ENCODE measurements around the gene CST9.

Gene CST9

GRCh38 chr20:23631226-23631822 is 25.6 kb upstream of the CST9 start:
- DNase-seq = no peak
- H3K9me3 ChIP-seq (ENCODE audit: control insufficient read depth, low read length) = no peaks in the 10 kb centered on the region
- no peak overlapping the region for H3K4me3 ChIP-seq (ENCODE audit: insufficient read depth, low read depth, low read length, poor library complexity, severe bottlenecking)
- no peaks in the 10 kb centered on the region for H3K36me3 ChIP-seq (ENCODE audit: control insufficient read depth, insufficient read depth, low read length)
- no peaks in the 10 kb centered on the region for H3K4me1 ChIP-seq (ENCODE audit: control insufficient read depth, insufficient read depth, low read length, poor library complexity, severe bottlenecking)
- H3K27ac ChIP-seq (ENCODE audit: insufficient read depth, low read length, poor library complexity, severe bottlenecking) = no peak overlapping the region
- H3K27me3 ChIP-seq (replicated peaks; ENCODE audit: control insufficient read depth, insufficient read depth, low read length, poor library complexity, severe bottlenecking) = no peaks in the 10 kb centered on the region

- no peaks in the 10 kb centered on the region for H3K36me3 ChIP-seq (ENCODE audit: control insufficient read depth, insufficient read depth, low read length)
- no peak for DNase-seq
- no peak overlapping the region for H3K4me3 ChIP-seq (ENCODE audit: insufficient read depth, low read depth, low read length, poor library complexity, severe bottlenecking)
- no peaks in the 10 kb centered on the region for H3K27me3 ChIP-seq (replicated peaks; ENCODE audit: control insufficient read depth, insufficient read depth, low read length, poor library complexity, severe bottlenecking)
- no peak overlapping the region for H3K27ac ChIP-seq (ENCODE audit: insufficient read depth, low read length, poor library complexity, severe bottlenecking)
- no peaks in the 10 kb centered on the region for H3K4me1 ChIP-seq (ENCODE audit: control insufficient read depth, insufficient read depth, low read length, poor library complexity, severe bottlenecking)
- no peaks in the 10 kb centered on the region for H3K9me3 ChIP-seq (ENCODE audit: control insufficient read depth, low read length)
Observed at GRCh38 chr20:23630392-23630849, 24.7 kb upstream of the CST9 start.

- Histone ChIP-seq H3K27me3 (replicated peaks; ENCODE audit: control insufficient read depth, insufficient read depth, low read length, poor library complexity, severe bottlenecking) (no peaks in the 10 kb centered on the region), H3K4me1 (ENCODE audit: control insufficient read depth, insufficient read depth, low read length, poor library complexity, severe bottlenecking) (no peaks in the 10 kb centered on the region), H3K27ac (ENCODE audit: insufficient read depth, low read length, poor library complexity, severe bottlenecking) (no peak overlapping the region), H3K4me3 (ENCODE audit: insufficient read depth, low read depth, low read length, poor library complexity, severe bottlenecking) (no peak overlapping the region), H3K9me3 (ENCODE audit: control insufficient read depth, low read length) (no peaks in the 10 kb centered on the region), H3K36me3 (ENCODE audit: control insufficient read depth, insufficient read depth, low read length) (no peaks in the 10 kb centered on the region)
- no peak for DNase-seq
Observed at GRCh38 chr20:23629542-23630391, 24.1 kb upstream of the CST9 start.

DNA sequence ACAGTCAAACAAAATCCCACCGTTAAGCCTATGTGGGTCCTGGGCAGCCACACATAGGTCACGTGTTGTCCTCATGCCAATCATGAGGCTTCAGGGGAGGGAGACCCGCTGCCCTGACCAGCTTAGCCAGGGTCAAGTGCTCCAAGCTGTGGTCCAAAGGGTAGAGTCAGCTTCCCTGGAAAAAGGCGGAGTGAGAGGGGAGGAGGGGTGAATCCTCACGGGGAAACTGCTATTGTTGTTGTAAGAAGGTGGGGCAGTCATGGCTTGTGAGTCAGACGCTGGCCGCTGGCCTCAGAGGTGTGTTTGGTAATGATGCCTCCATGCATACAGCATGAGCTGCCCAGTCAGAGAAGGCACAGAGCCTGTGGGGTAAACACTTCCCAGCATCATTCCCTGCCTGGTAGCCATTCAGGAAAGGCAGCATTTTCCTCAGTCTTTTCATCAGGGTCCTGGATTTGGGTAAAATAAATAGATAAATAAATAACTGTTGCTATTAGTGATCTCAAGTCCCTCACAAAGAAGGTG is 23.4 kb upstream of the CST9 start:
- Histone ChIP-seq H3K27me3 (replicated peaks; ENCODE audit: control insufficient read depth, insufficient read depth, low read length, poor library complexity, severe bottlenecking) (no peaks in the 10 kb centered on the region), H3K4me1 (ENCODE audit: control insufficient read depth, insufficient read depth, low read length, poor library complexity, severe bottlenecking) (no peaks in the 10 kb centered on the region), H3K9me3 (ENCODE audit: control insufficient read depth, low read length) (no peaks in the 10 kb centered on the region), H3K4me3 (ENCODE audit: insufficient read depth, low read depth, low read length, poor library complexity, severe bottlenecking) (no peak overlapping the region), H3K27ac (ENCODE audit: insufficient read depth, low read length, poor library complexity, severe bottlenecking) (no peak overlapping the region), H3K36me3 (ENCODE audit: control insufficient read depth, insufficient read depth, low read length) (no peaks in the 10 kb centered on the region)
- no peak for DNase-seq

DNA sequence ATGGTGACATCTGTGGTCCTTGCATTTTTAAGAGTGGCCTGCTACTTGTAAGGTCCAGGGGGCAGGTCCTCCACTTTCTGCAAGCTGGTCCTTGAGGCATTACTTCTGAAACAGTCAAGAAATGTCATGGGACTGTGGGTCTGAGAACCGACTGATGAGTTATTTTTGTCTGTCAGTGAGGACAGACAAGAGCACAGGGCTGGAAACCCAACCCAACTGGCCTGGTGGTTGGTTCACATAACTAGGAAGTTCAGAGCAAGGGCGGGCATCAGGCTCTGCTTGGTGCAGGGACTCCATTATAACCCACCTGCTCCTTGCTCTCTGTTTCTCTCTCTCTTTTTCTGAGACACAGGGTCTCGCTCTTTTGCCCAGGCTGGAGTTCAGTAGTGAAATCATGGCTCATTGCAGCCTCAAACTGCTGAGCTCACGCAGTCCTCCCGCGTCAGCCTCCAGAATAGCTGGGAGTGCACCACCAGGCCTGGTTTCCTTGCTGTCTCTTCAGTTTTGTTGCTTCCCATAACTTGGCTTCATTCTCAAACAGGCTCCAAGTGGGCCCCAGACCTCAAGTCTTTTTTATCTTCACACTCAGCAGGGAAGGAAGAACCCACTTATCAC is 22.8 kb upstream of the CST9 start:
- H3K36me3 ChIP-seq (ENCODE audit: control insufficient read depth, insufficient read depth, low read length) = no peaks in the 10 kb centered on the region
- H3K9me3 ChIP-seq (ENCODE audit: control insufficient read depth, low read length) = no peaks in the 10 kb centered on the region
- H3K4me1 ChIP-seq (ENCODE audit: control insufficient read depth, insufficient read depth, low read length, poor library complexity, severe bottlenecking) = no peaks in the 10 kb centered on the region
- DNase-seq = no peak
- no peak overlapping the region for H3K4me3 ChIP-seq (ENCODE audit: insufficient read depth, low read depth, low read length, poor library complexity, severe bottlenecking)
- no peaks in the 10 kb centered on the region for H3K27me3 ChIP-seq (replicated peaks; ENCODE audit: control insufficient read depth, insufficient read depth, low read length, poor library complexity, severe bottlenecking)
- H3K27ac ChIP-seq (ENCODE audit: insufficient read depth, low read length, poor library complexity, severe bottlenecking) = no peak overlapping the region

- no peaks in the 10 kb centered on the region for H3K36me3 ChIP-seq (ENCODE audit: control insufficient read depth, insufficient read depth, low read length)
- no peak overlapping the region for H3K4me3 ChIP-seq (ENCODE audit: insufficient read depth, low read depth, low read length, poor library complexity, severe bottlenecking)
- no peak for DNase-seq
- H3K9me3 ChIP-seq (ENCODE audit: control insufficient read depth, low read length) = no peaks in the 10 kb centered on the region
- no peak overlapping the region for H3K27ac ChIP-seq (ENCODE audit: insufficient read depth, low read length, poor library complexity, severe bottlenecking)
- H3K4me1 ChIP-seq (ENCODE audit: control insufficient read depth, insufficient read depth, low read length, poor library complexity, severe bottlenecking) = no peaks in the 10 kb centered on the region
- H3K27me3 ChIP-seq (replicated peaks; ENCODE audit: control insufficient read depth, insufficient read depth, low read length, poor library complexity, severe bottlenecking) = peaks cover 6% of the 10 kb centered on the region
Observed at GRCh38 chr20:23627501-23627900, 21.8 kb upstream of the CST9 start.

GRCh38 chr20:23626040-23626620 is 20.4 kb upstream of the CST9 start:
- Histone ChIP-seq H3K27ac (ENCODE audit: insufficient read depth, low read length, poor library complexity, severe bottlenecking) (no peak overlapping the region), H3K36me3 (ENCODE audit: control insufficient read depth, insufficient read depth, low read length) (no peaks in the 10 kb centered on the region), H3K4me3 (ENCODE audit: insufficient read depth, low read depth, low read length, poor library complexity, severe bottlenecking) (no peak overlapping the region), H3K27me3 (replicated peaks; ENCODE audit: control insufficient read depth, insufficient read depth, low read length, poor library complexity, severe bottlenecking) (peaks cover 6% of the 10 kb centered on the region), H3K9me3 (ENCODE audit: control insufficient read depth, low read length) (no peaks in the 10 kb centered on the region), H3K4me1 (ENCODE audit: control insufficient read depth, insufficient read depth, low read length, poor library complexity, severe bottlenecking) (no peaks in the 10 kb centered on the region)
- no peak for DNase-seq

DNA sequence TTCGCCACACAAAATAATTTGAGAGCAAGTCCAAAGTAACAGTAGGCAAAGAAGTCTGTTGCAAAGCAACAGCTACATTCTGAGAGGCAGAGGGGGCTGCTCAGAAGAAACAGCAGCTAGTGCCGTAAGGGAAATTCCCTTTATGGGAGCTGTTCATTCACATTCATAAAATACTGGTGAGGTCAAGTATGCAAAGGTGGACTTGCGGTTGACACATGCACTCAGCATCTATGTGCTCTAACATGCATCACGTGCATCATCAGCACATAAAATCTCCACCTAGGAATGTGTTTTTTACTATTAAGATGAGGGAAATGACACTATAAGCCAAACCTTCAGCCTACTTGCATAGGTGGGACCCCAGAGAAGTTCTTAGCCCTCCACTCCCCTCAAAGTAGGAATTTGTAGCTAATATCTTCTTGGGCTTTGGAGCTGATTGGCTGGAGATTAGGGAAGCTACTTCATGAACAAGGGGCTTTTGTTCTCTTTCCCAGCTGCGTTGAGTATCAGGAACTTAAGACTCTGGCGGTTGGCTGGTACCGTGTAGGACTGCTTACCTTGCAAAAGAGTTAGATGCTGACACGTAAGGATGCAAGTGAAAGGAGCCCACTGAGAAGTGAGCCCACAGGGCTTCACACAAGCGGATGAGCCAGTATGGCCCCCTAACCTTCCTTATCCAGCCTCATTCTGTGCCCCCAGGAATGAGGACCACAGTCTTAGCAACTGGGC is 19.7 kb upstream of the CST9 start:
- Histone ChIP-seq H3K27ac (ENCODE audit: insufficient read depth, low read length, poor library complexity, severe bottlenecking) (no peak overlapping the region), H3K9me3 (ENCODE audit: control insufficient read depth, low read length) (no peaks in the 10 kb centered on the region), H3K4me3 (ENCODE audit: insufficient read depth, low read depth, low read length, poor library complexity, severe bottlenecking) (no peak overlapping the region), H3K27me3 (replicated peaks; ENCODE audit: control insufficient read depth, insufficient read depth, low read length, poor library complexity, severe bottlenecking) (peaks cover 6% of the 10 kb centered on the region), H3K4me1 (ENCODE audit: control insufficient read depth, insufficient read depth, low read length, poor library complexity, severe bottlenecking) (no peaks in the 10 kb centered on the region), H3K36me3 (ENCODE audit: control insufficient read depth, insufficient read depth, low read length) (no peaks in the 10 kb centered on the region)
- no peak for DNase-seq

DNA sequence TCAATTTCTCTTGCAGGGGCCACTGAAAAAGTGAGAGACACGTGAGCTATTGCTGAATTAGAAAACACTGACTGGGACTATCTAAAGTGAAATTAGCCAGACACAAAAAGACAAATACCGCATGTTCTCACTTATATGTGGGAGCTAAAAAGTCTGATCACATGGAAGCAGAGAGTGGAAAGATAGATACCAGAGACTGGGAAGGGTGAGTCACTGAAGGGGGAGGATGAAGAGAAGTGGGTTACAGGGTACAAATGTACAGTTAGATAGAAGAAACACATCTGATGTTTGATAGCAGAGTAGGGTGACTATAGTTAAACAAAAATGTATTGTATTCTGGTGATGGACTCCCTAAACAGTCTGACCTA is 18.6 kb upstream of the CST9 start:
- H3K4me1 ChIP-seq (ENCODE audit: control insufficient read depth, insufficient read depth, low read length, poor library complexity, severe bottlenecking) = no peaks in the 10 kb centered on the region
- no peak overlapping the region for H3K4me3 ChIP-seq (ENCODE audit: insufficient read depth, low read depth, low read length, poor library complexity, severe bottlenecking)
- H3K9me3 ChIP-seq (ENCODE audit: control insufficient read depth, low read length) = no peaks in the 10 kb centered on the region
- H3K27me3 ChIP-seq (replicated peaks; ENCODE audit: control insufficient read depth, insufficient read depth, low read length, poor library complexity, severe bottlenecking) = peaks cover 6% of the 10 kb centered on the region
- H3K36me3 ChIP-seq (ENCODE audit: control insufficient read depth, insufficient read depth, low read length) = no peaks in the 10 kb centered on the region
- H3K27ac ChIP-seq (ENCODE audit: insufficient read depth, low read length, poor library complexity, severe bottlenecking) = no peak overlapping the region
- no peak for DNase-seq
